Mucosa of gallbladder (tissue), 1 donor: ENCODE measurements around the gene DUSP16. TPM values are rescaled to one million over a fixed set of nuclear protein-coding genes. Genes with fewer than 3 reads are reported as not detected.

Experiments used
- DNase-seq: peaks from one replicate; pipeline ENCODE4 v3.0.0-alpha.2; 2020; ENCODE audit warnings: low spot score
- total RNA-seq: library from RNA; stranded (reverse); gene quantifications from one replicate; pipeline ENCODE4 v1.2.1, GENCODE V29; 2021
- donor health status: DM: no; HTN: no; CAD: no.

DUSP16 gene
- total RNA-seq, 1 donor from 2014 or later: 65.9 TPM

- DNase-seq: no peak
These were observed 120.1 kb downstream of the DUSP16 start for GRCh38 chr12:12442548-12443071.

GRCh38 chr12:12441843-12442461 lies 120.7 kb downstream of the DUSP16 start:
- DNase-seq: no peak

- no peak for DNase-seq
These were observed 121.2 kb downstream of the DUSP16 start for GRCh38 chr12:12441429-12441807.

GRCh38 chr12:12440784-12441428 lies 121.8 kb downstream of the DUSP16 start:
- DNase-seq: no peak

- no peak for DNase-seq
These were observed 123.0 kb downstream of the DUSP16 start for GRCh38 chr12:12439636-12440035.

- no peak for DNase-seq
These were observed 125.8 kb downstream of the DUSP16 start for GRCh38 chr12:12436831-12437345.

- no peak for DNase-seq
These were observed 129.4 kb downstream of the DUSP16 start for GRCh38 chr12:12433203-12433731.

- no peak for DNase-seq
These were observed 130.3 kb downstream of the DUSP16 start for GRCh38 chr12:12432364-12432763.

- no peak for DNase-seq
These were observed 133.6 kb downstream of the DUSP16 start for GRCh38 chr12:12428961-12429657.

GRCh38 chr12:12428047-12428446 lies 134.6 kb downstream of the DUSP16 start:
- DNase-seq: no peak

GRCh38 chr12:12427568-12427967 lies 135.1 kb downstream of the DUSP16 start:
- DNase-seq: no peak

GRCh38 chr12:12425616-12426015 lies 137.0 kb downstream of the DUSP16 start:
- no peak for DNase-seq

- DNase-seq: no peak
These were observed 137.7 kb downstream of the DUSP16 start for GRCh38 chr12:12425001-12425400.

Other genes starting within 250 kb of the DUSP16 start
- gene MANSC1, start 212.6 kb downstream of the DUSP16 start, total RNA-seq: 66.7 TPM
- 14.2 TPM for gene BORCS5, start 205.8 kb downstream of the DUSP16 start, total RNA-seq
- gene CREBL2, start 49.0 kb upstream of the DUSP16 start, total RNA-seq: 36.9 TPM
- gene GPR19, start 133.3 kb upstream of the DUSP16 start, total RNA-seq: 0.26 TPM
- 63.0 TPM for gene CDKN1B, start 154.5 kb upstream of the DUSP16 start, total RNA-seq
- gene APOLD1, start 222.8 kb upstream of the DUSP16 start, total RNA-seq: 8.0 TPM